Erythroblast (primary cell): Measurements from ENCODE around the gene CCRL2.

Source experiments
- GATA1 ChIP-seq: IDR thresholded peaks from 2 replicates; pipeline ENCODE4 v1.6.1; 2011; ENCODE audit warnings: low read depth, mild to moderate bottlenecking, control low read depth, low read length, moderate library complexity
- POLR2A ChIP-seq: IDR thresholded peaks from 2 replicates; pipeline ENCODE4 v1.6.1; 2011; ENCODE audit warnings: mild to moderate bottlenecking, low read length

- TF ChIP-seq POLR2A (no peak), GATA1 (no peak)
Measured at GRCh38 chr3:46361408-46362283, 45.4 kb upstream of the CCRL2 start.
